Hematopoietic multipotent progenitor cell treated with erythropoietin and hydrocortisone succinate and interleukin-3 and kit ligand, for 4 days (in vitro differentiated cells): ENCODE measurements around the gene AADACL3.
"Not testable (repeated sequence)": the region's sequence is repeated elsewhere in the genome, so short reads cannot be mapped to it uniquely, and the experiment has no call there.

ENCODE experiments used
- DNase-seq: peaks from one replicate; pipeline ENCODE4 v3.0.0-alpha.2; 2015

Gene AADACL3

GRCh38 chr1:12715896-12716437 is at the start of gene AADACL3:
AADACL3 (plus strand) TSS chr1:12716110; CDS start chr1:12716177, 67 bp downstream.
- DNase-seq = no peak

- DNase-seq = no peak
Observed at GRCh38 chr1:12666141-12666735, 49.7 kb upstream of the AADACL3 start.

- no peak for DNase-seq
Observed at GRCh38 chr1:12669529-12670068, 46.3 kb upstream of the AADACL3 start.

- DNase-seq = no peak
Observed at GRCh38 chr1:12674358-12674757, 41.6 kb upstream of the AADACL3 start.

GRCh38 chr1:12676122-12676521 is 39.8 kb upstream of the AADACL3 start:
- DNase-seq = not testable (repeated sequence)

GRCh38 chr1:12677565-12677964 is 38.3 kb upstream of the AADACL3 start:
- no peak for DNase-seq

- DNase-seq = no peak
Observed at GRCh38 chr1:12678350-12678749, 37.6 kb upstream of the AADACL3 start.

GRCh38 chr1:12678820-12679219 is 37.1 kb upstream of the AADACL3 start:
- no peak for DNase-seq

GRCh38 chr1:12690156-12690555 is 25.8 kb upstream of the AADACL3 start:
- no peak for DNase-seq

GRCh38 chr1:12692967-12693782 is 22.7 kb upstream of the AADACL3 start:
- no peak for DNase-seq

GRCh38 chr1:12696658-12697057 is 19.3 kb upstream of the AADACL3 start:
- DNase-seq = no peak

GRCh38 chr1:12697397-12697796 is 18.5 kb upstream of the AADACL3 start:
- no peak for DNase-seq

- DNase-seq = no peak
Observed at GRCh38 chr1:12703821-12704451, 12.0 kb upstream of the AADACL3 start.

GRCh38 chr1:12706061-12706460 is 9.8 kb upstream of the AADACL3 start:
- DNase-seq = no peak

GRCh38 chr1:12708396-12709090 is 7.4 kb upstream of the AADACL3 start:
- no peak for DNase-seq

GRCh38 chr1:12709091-12709491 is 6.8 kb upstream of the AADACL3 start:
- no peak for DNase-seq

- DNase-seq = no peak
Observed at GRCh38 chr1:12709696-12710095, 6.2 kb upstream of the AADACL3 start.

GRCh38 chr1:12711536-12711935 is 4.4 kb upstream of the AADACL3 start:
- no peak for DNase-seq

GRCh38 chr1:12712076-12712475 is 3.8 kb upstream of the AADACL3 start:
- no peak for DNase-seq

GRCh38 chr1:12712929-12713328 is 3.0 kb upstream of the AADACL3 start:
- DNase-seq = no peak

GRCh38 chr1:12713651-12714050 is 2.3 kb upstream of the AADACL3 start:
- not testable (repeated sequence) for DNase-seq

- no peak for DNase-seq
Observed at GRCh38 chr1:12714710-12715475, 1.0 kb upstream of the AADACL3 start.
